Endothelial cell of umbilical vein (primary cell): Measurements from ENCODE around the gene ZNF598. TPM values are rescaled to one million over a fixed set of nuclear protein-coding genes. Genes with fewer than 3 reads are reported as not detected.
"Not testable (repeated sequence)": the region's sequence is repeated elsewhere in the genome, so short reads cannot be mapped to it uniquely, and the experiment has no call there.

Experiments used
- BruUV-seq: library from RNA; stranded (reverse); fragments of 400-500 nt; replicated peaks from 2 replicates; lab custom pipeline; 2021; lab: Mats Ljungman, UMichigan
- CTCF ChIA-PET: fragments of 300-600, 350-600 bp; sonication (Branson Sonifier 250); formaldehyde crosslinking; loops from one replicate; lab custom pipeline; 2021; ENCODE audit warnings: antibody characterized with exemption, inconsistent platforms; lab: Charles Lee
- POLR2A ChIA-PET: fragments of 300-600, 350-600 bp; sonication (Branson Sonifier 250); formaldehyde crosslinking; loops from one replicate; lab custom pipeline; 2021; ENCODE audit warnings: antibody characterized with exemption, inconsistent platforms; lab: Charles Lee
- DNase-seq: peaks from one replicate; pipeline ENCODE4 v3.0.0-alpha.2; 2011; ENCODE audit warnings: low read depth, low spot score
- FAIRE-seq: peaks from 2 replicates; lab custom pipeline; 2011; peaks lifted over from hg19 to GRCh38; lab: Jason Lieb, UNC
- H2AFZ ChIP-seq: 2 replicates; pipeline ENCODE4 v1.6.0; 2012; ENCODE audit warnings: low read depth, low read length, control low read depth, inconsistent platforms
- H3K27ac ChIP-seq: 2 replicates; pipeline ENCODE4 v1.5.1; 2011; ENCODE audit warnings: low read depth, mild to moderate bottlenecking, control low read depth, low read length, moderate library complexity; ENCODE audit not compliant: insufficient read depth
- H3K27me3 ChIP-seq, 2 experiments: 2 replicates each; pipeline versions ENCODE4 v1.6.0 to v1.6.1; 2011; ENCODE audit warnings: low read length in 2 of 2, mixed read lengths in 1 of 2; ENCODE audit not compliant: control insufficient read depth in 2 of 2, insufficient read depth in 2 of 2
- H3K36me3 ChIP-seq, 2 experiments: 2 replicates in 1 of 2; 3 replicates in 1 of 2; pipeline ENCODE4 v1.5.1; 2011; ENCODE audit warnings: low read length in 2 of 2, mild to moderate bottlenecking in 1 of 2, moderate library complexity in 1 of 2; ENCODE audit not compliant: control insufficient read depth in 2 of 2, insufficient read depth in 2 of 2; ENCODE audit errors: extremely low read depth in 1 of 2
- H3K4me1 ChIP-seq: 3 replicates; pipeline ENCODE4 v1.5.1; 2011; ENCODE audit warnings: mild to moderate bottlenecking, low read length; ENCODE audit not compliant: control insufficient read depth, insufficient read depth; ENCODE audit errors: extremely low read depth
- H3K4me2 ChIP-seq: 2 replicates; pipeline ENCODE4 v1.6.1; 2011; ENCODE audit warnings: low read length, control low read depth, mixed read lengths; ENCODE audit not compliant: insufficient read depth
- H3K4me3 ChIP-seq, 3 experiments: fragments of 200-600 bp in 1 of 3; sonication (generic), shearing (Covaris generic) in 1 of 3; replicated peaks in 1 of 3; 2 replicates each; pipeline ENCODE4 v1.5.1; 2011 to 2016; ENCODE audit warnings: control low read depth in 3 of 3, low read length in 3 of 3, mild to moderate bottlenecking in 2 of 3, inconsistent platforms in 1 of 3, low read depth in 1 of 3, moderate library complexity in 1 of 3; ENCODE audit not compliant: insufficient read depth in 1 of 3
- H3K79me2 ChIP-seq: 2 replicates; pipeline ENCODE4 v1.6.0; 2012; ENCODE audit warnings: low read length, inconsistent platforms; ENCODE audit not compliant: control insufficient read depth, insufficient read depth
- H3K9ac ChIP-seq: replicated peaks from 2 replicates; pipeline ENCODE3; 2011; ENCODE audit warnings: low read length, control low read depth; ENCODE audit not compliant: insufficient read depth; ENCODE audit errors: extremely low read depth
- H3K9me1 ChIP-seq: replicated peaks from 3 replicates; pipeline ENCODE4 v1.6.0; 2011; ENCODE audit warnings: mild to moderate bottlenecking, low read length; ENCODE audit not compliant: control insufficient read depth, insufficient read depth; ENCODE audit errors: extremely low read depth
- H3K9me3 ChIP-seq: replicated peaks from 2 replicates; pipeline ENCODE4 v1.5.1; 2012; ENCODE audit warnings: low read length, inconsistent platforms; ENCODE audit not compliant: control insufficient read depth, insufficient read depth
- H4K20me1 ChIP-seq: replicated peaks from 2 replicates; pipeline ENCODE3; 2011; ENCODE audit warnings: mild to moderate bottlenecking, low read length; ENCODE audit not compliant: control insufficient read depth, insufficient read depth; ENCODE audit errors: extremely low read depth
- CTCF ChIP-seq, 2 donors: IDR thresholded peaks; 1 replicate in 1 of 2; 2 replicates in 1 of 2; pipeline ENCODE4 v1.5.1; 2011; ENCODE audit warnings: low read length in 2 of 2, mild to moderate bottlenecking in 2 of 2, moderate library complexity in 2 of 2, control low read depth in 1 of 2, inconsistent platforms in 1 of 2, low read depth in 1 of 2; ENCODE audit not compliant: insufficient read depth in 1 of 2; ENCODE audit errors: extremely low read depth in 1 of 2
- EZH2 ChIP-seq: IDR thresholded peaks from 2 replicates; pipeline ENCODE4 v1.6.1; 2012; ENCODE audit warnings: borderline replicate concordance, low read depth, mild to moderate bottlenecking, moderate library complexity, low read length, inconsistent platforms; ENCODE audit not compliant: severe bottlenecking
- FOS ChIP-seq: IDR thresholded peaks from 2 replicates; pipeline ENCODE4 v1.6.1; 2011; ENCODE audit warnings: mild to moderate bottlenecking, low read length, moderate library complexity, borderline replicate concordance; ENCODE audit not compliant: insufficient read depth
- GATA2 ChIP-seq: IDR thresholded peaks from 2 replicates; pipeline ENCODE4 v1.7.0; 2011; ENCODE audit warnings: low read depth, mild to moderate bottlenecking, moderate library complexity, mixed read lengths, low read length; ENCODE audit not compliant: insufficient read length, insufficient read depth
- JUN ChIP-seq: IDR thresholded peaks from 2 replicates; pipeline ENCODE4 v1.6.1; 2011; ENCODE audit warnings: borderline replicate concordance, low read depth; ENCODE audit not compliant: insufficient read length, insufficient read depth
- MAX ChIP-seq: IDR thresholded peaks from 2 replicates; pipeline ENCODE4 v1.6.1; 2011; ENCODE audit not compliant: insufficient read depth, insufficient read length
- MYC ChIP-seq: IDR thresholded peaks from one replicate; pipeline ENCODE4 v1.6.1; 2011; ENCODE audit warnings: mild to moderate bottlenecking, low read depth, low read length
- POLR2A ChIP-seq: IDR thresholded peaks from 2 replicates; pipeline ENCODE4 v1.6.1; 2012; ENCODE audit warnings: low read depth, mild to moderate bottlenecking, control low read depth, low read length
- POLR2AphosphoS5 ChIP-seq: IDR thresholded peaks from 2 replicates; pipeline ENCODE4 v1.6.1; 2012; ENCODE audit warnings: low read depth, mild to moderate bottlenecking, control low read depth, low read length, moderate library complexity; ENCODE audit not compliant: insufficient read depth
- dilution Hi-C: fragments of 300-500 bp; cut with MboI; formaldehyde crosslinking; loops from one replicate; pipeline ENCODE4 v1.15.0; 2019; ENCODE audit warnings: low sequenced_read_pairs; ENCODE audit not compliant: extremely low pct_ligation_motif_present
- intact Hi-C: fragments of 100-400 bp; cut with micrococcal nuclease; formaldehyde crosslinking; loops from one replicate; pipeline ENCODE4 v1.10.0; 2022
- polyA plus RNA-seq, 4 experiments: library from polyadenylated mRNA; depleted of rRNA in 3 of 4; stranded (reverse) in 3 of 4; unstranded in 1 of 4; fragments of >200 nt; gene quantifications; 2 replicates each; pipeline versions ENCODE4 v1.2.1 to v1.2.3, GENCODE V29; 2011 to 2012; ENCODE audit warnings: missing spikeins in 1 of 4
- total RNA-seq: library from RNA; stranded (reverse); gene quantifications from 2 replicates; pipeline ENCODE4 v1.2.3, GENCODE V29; 2021

ZNF598 gene
- total and polyA plus RNA-seq, 2 donors (not counting 3 experiments of a cell fraction or from before 2014, with no cell fraction given) = 43.3 to 67.0 TPM

DNA sequence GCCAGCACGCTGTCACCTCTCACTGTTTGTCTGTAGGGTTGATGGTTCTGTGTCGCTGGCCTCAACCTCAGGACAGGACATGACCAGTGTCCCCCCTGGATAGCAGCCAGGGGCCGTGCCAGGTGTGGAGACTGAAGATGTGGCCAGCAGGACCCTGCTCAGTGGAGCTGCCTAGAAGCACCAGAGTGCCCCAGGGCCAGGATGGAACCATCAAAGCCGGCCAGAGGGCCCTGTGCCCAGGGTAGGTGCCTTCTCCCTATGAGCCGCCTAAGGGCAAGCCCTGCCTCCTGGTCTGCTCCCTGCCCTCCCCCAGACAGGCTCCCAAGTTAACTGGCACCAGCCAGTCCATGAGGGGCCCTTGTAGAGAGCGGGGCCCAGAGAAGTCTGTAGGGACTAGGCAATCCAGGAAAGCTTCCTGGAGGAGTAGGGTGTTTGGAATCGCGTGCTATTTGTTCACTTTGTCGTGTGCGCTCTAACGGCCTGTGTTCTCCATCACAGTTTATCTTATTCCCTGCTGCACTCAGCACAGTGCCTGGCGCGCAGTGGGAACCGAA, 50.8 kb downstream of the ZNF598 start:
- DNase-seq (no peak), FAIRE-seq (no peak)
- Histone ChIP-seq H2AFZ (peak overlapping the region; percentile 51), H3K4me3 (no peak overlapping the region), H3K79me2 (peaks cover 31% of the 10 kb centered on the region), H3K36me3 (peaks cover 8 to 17% of the 10 kb centered on the region in 2 experiments), H3K27me3 (no peaks in the 10 kb centered on the region), H3K4me1 (peaks cover 18% of the 10 kb centered on the region), H3K9me1 (no peaks in the 10 kb centered on the region), H3K9ac (no peak overlapping the region), H4K20me1 (no peaks in the 10 kb centered on the region), H3K9me3 (no peaks in the 10 kb centered on the region), H3K4me2 (peak overlapping the region; percentile 7), H3K27ac (no peak overlapping the region)
- BruUV-seq = no TSS peak
- TF ChIP-seq MYC (no peak), GATA2 (no peak), JUN (no peak), CTCF (IDR thresholded peaks at IDR 0.05; ENCODE audit: extremely low read depth in 1 of 2, insufficient read depth in 1 of 2, low read depth in 1 of 2, low read length in 2 of 2) (no peak), POLR2A (no peak), MAX (no peak), POLR2AphosphoS5 (no peak), EZH2 (no peak), FOS (no peak)
- ChIA-PET CTCF (no interaction called here), POLR2A (no interaction called here)
- intact Hi-C loops (loop anchor here (1.0 kb wide), 1 partner anchor 15 kb away; the partner anchor contains the start of gene MSRB1), dilution Hi-C loops (no loop called here)

DNA sequence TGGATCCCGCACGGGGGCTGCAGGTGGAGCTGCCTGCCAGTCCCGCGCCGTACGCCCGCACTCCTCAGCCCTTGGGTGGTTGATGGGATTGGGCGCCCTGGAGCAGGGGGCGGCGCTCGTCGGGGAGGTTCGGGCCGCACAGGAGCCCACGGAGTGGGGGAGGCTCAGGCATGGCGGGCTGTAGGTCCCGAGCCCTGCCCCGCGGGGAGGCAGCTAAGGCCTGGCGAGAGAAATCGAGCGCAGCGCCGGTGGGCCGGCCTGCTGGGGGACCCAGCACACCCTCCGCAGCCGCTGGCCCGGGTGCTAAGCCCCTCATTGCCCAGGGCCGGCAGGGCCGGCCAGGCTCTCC, 51.5 kb downstream of the ZNF598 start:
- POLR2A ChIA-PET, H3K4me2 ChIP-seq, H3K27me3 ChIP-seq, H3K4me3 ChIP-seq, H3K9ac ChIP-seq, H3K27ac ChIP-seq, BruUV-seq, H4K20me1 ChIP-seq, dilution Hi-C loops, H2AFZ ChIP-seq, intact Hi-C loops, CTCF ChIA-PET, H3K9me3 ChIP-seq, H3K9me1 ChIP-seq, DNase-seq, FAIRE-seq: not testable (repeated sequence)
- peaks cover 8 to 13% of the 10 kb centered on the region in 2 experiments for H3K36me3 ChIP-seq
- peaks cover 24% of the 10 kb centered on the region for H3K79me2 ChIP-seq
- peaks cover 11% of the 10 kb centered on the region for H3K4me1 ChIP-seq
